Measurements from ENCODE around the gene SELENOS. TPM values are rescaled to one million over a fixed set of nuclear protein-coding genes. Genes with fewer than 3 reads are reported as not detected.

SELENOS gene
- total RNA-seq, 4 donors from 2014 or later, result 39.8 to 88.3 (median 50.2) TPM

GRCh38 chr15:101323793-101324523 lies 46.7 kb upstream of the SELENOS start:
- no peak for DNase-seq (ENCODE audit: low spot score in 2 of 2)
- Histone ChIP-seq H3K4me3 (no peak overlapping the region), H3K27me3 (peaks cover 22% of the 10 kb centered on the region), H3K36me3 (no peaks in the 10 kb centered on the region), H3K4me1 (no peaks in the 10 kb centered on the region), H3K9me3 (no peaks in the 10 kb centered on the region), H3K27ac (no peak overlapping the region)
- WGBS, result 91% methylated on average over 18 of the region's 21 CpGs
- TF ChIP-seq POLR2AphosphoS5 (IDR thresholded peaks at IDR 0.05), result no peak

- peak in 1 of 2 donors; percentile 42 for DNase-seq (ENCODE audit: low spot score in 2 of 2)
- peaks cover 2% of the 10 kb centered on the region for H3K4me1 ChIP-seq
- no peak overlapping the region for H3K27ac ChIP-seq
- peaks cover 21% of the 10 kb centered on the region for H3K27me3 ChIP-seq
- no peak overlapping the region for H3K4me3 ChIP-seq
- no peaks in the 10 kb centered on the region for H3K9me3 ChIP-seq
- no peaks in the 10 kb centered on the region for H3K36me3 ChIP-seq
- WGBS, result 95% methylated on average over 16 of the region's 17 CpGs
- TF ChIP-seq POLR2AphosphoS5 (IDR thresholded peaks at IDR 0.05), result no peak
- no peak for TF ChIP-seq EP300 (IDR thresholded peaks at IDR 0.05)
- no peak for TF ChIP-seq POLR2A (IDR thresholded peaks at IDR 0.05)
- no peak for TF ChIP-seq CTCF (IDR thresholded peaks at IDR 0.05)
Measured at GRCh38 chr15:101322854-101323477, 45.7 kb upstream of the SELENOS start.

GRCh38 chr15:101322016-101322695 lies 44.9 kb upstream of the SELENOS start:
- no peak overlapping the region for H3K27ac ChIP-seq
- no peaks in the 10 kb centered on the region for H3K36me3 ChIP-seq
- peaks cover 13% of the 10 kb centered on the region for H3K27me3 ChIP-seq
- DNase-seq (ENCODE audit: low spot score in 2 of 2), result peak in 1 of 2 donors; percentile 35
- no peak overlapping the region for H3K4me3 ChIP-seq
- H3K9me3 ChIP-seq, result no peaks in the 10 kb centered on the region
- TF ChIP-seq POLR2AphosphoS5 (IDR thresholded peaks at IDR 0.05) (no peak), EP300 (IDR thresholded peaks at IDR 0.05) (no peak), POLR2A (IDR thresholded peaks at IDR 0.05) (no peak), CTCF (IDR thresholded peaks at IDR 0.05) (no peak)
- 88% methylated on average over 21 of the region's 21 CpGs for WGBS
- peaks cover 2% of the 10 kb centered on the region for H3K4me1 ChIP-seq

- peak overlapping the region; percentile 7 for H3K4me3 ChIP-seq
- H3K4me1 ChIP-seq, result peaks cover 2% of the 10 kb centered on the region
- no peaks in the 10 kb centered on the region for H3K36me3 ChIP-seq
- H3K27ac ChIP-seq, result no peak overlapping the region
- DNase-seq (ENCODE audit: low spot score in 2 of 2), result no peak
- no peaks in the 10 kb centered on the region for H3K9me3 ChIP-seq
- 67% methylated on average over 20 of the region's 21 CpGs for WGBS
- TF ChIP-seq EP300 (IDR thresholded peaks at IDR 0.05) (no peak), CTCF (IDR thresholded peaks at IDR 0.05) (no peak)
- H3K27me3 ChIP-seq, result peaks cover 10% of the 10 kb centered on the region
Measured at GRCh38 chr15:101320501-101321052, 43.3 kb upstream of the SELENOS start.

- no peaks in the 10 kb centered on the region for H3K36me3 ChIP-seq
- no peak overlapping the region for H3K27ac ChIP-seq
- peaks cover 2% of the 10 kb centered on the region for H3K4me1 ChIP-seq
- 67% methylated on average over 7 of the region's 7 CpGs for WGBS
- no peak overlapping the region for H3K4me3 ChIP-seq
- no peak for DNase-seq (ENCODE audit: low spot score in 2 of 2)
- TF ChIP-seq CTCF (IDR thresholded peaks at IDR 0.05) (no peak), POLR2AphosphoS5 (IDR thresholded peaks at IDR 0.05) (no peak), EP300 (IDR thresholded peaks at IDR 0.05) (no peak), POLR2A (IDR thresholded peaks at IDR 0.05) (no peak)
- no peaks in the 10 kb centered on the region for H3K9me3 ChIP-seq
- peaks cover 10% of the 10 kb centered on the region for H3K27me3 ChIP-seq
Measured at GRCh38 chr15:101318839-101319238, 41.6 kb upstream of the SELENOS start.

Measured in suprapubic skin (tissue), 4 donors.